Right lobe of liver (tissue), 4 donors: ENCODE measurements around the gene PLPP7.
A peak's percentile ranks its signal among the peaks of the same experiment; 100 is the strongest.

Source experiments
- CTCF ChIP-seq, 4 donors: fragments of 200-600 bp in 3 of 4; fragments of 450-650 bp in 1 of 4; IDR thresholded peaks; one replicate each; pipeline versions ENCODE4 v1.5.1 to v1.8.0; 2016 to 2022; ENCODE audit warnings: antibody characterized with exemption in 4 of 4, mild to moderate bottlenecking in 2 of 4
- POLR2A ChIP-seq: fragments of 450-650 bp; IDR thresholded peaks from one replicate; pipeline ENCODE4 v1.6.1; 2017; ENCODE audit warnings: antibody characterized with exemption, mild to moderate bottlenecking
- donor health status: DM: no; HTN: no; CAD: no.
- donor health status: DM: no; HTN: no; CAD: no.
- donor health status: DM: no; HTN: yes; CAD: no.

DNA sequence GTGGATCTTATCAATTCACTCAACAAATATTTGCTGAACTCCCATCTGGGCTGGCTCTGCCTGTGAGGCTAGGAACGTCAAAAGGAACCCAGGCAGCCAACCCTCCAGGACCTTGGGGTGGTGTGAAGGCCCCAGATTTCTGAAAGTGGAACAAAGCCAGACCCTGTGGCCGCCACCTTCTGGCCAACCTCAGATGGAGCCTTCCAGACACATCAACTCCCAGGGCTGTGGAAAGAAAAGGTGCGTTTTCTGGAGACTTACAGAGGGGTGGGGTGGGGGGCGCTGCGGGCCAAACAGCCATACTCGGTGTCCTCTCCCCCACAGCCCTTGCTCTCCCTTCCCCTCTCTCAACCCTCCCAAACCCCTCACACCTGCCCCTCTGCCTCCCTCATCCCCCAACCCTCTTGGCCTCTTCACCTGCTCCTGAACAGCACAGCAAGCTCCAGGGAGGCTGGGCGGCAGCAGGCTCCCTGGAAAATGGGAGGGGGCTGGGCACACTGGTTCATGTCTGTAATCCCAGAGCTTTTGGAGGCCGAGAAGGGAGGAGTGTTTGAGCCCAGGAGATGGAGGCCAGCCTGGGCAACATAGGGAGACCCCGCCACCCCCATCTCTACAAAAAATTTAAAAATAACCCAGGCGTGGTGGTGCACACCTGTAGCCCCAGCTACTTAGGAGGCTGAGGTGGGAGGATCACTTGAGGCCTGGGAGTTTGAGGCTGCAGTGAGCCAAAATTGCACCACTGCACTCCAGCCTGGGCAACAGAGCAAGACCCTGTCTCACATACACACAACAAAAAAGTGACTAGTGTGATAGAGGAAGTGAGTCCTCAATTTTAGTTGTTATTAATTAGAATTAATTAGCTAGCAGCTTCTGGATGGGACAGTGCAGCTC is 59.4 kb downstream of the PLPP7 start:
- TF ChIP-seq POLR2A (no peak), CTCF (IDR thresholded peaks at IDR 0.05) (peak in 1 of 4 donors; percentile 6)
